Neural progenitor cell (in vitro differentiated cells): Measurements from ENCODE around the gene PTRH2. TPM values are rescaled to one million over a fixed set of nuclear protein-coding genes. Genes with fewer than 3 reads are reported as not detected.

Source experiments
- DNase-seq: peaks from one replicate; pipeline ENCODE4 v3.0.0-alpha.2; 2016; ENCODE audit warnings: low spot score
- H2AFZ ChIP-seq: fragments of 200-600 bp; sonication (generic); replicated peaks from 2 replicates; pipeline ENCODE4 v1.6.1; 2016; ENCODE audit warnings: antibody characterized with exemption
- H3F3A ChIP-seq: fragments of 200-600 bp; sonication (generic); 2 replicates; pipeline ENCODE4 v1.6.1; 2016; ENCODE audit warnings: antibody characterized with exemption, low read depth
- H3K27ac ChIP-seq: fragments of 200-600 bp; sonication (generic); 2 replicates; pipeline ENCODE4 v1.5.1; 2016; ENCODE audit warnings: mild to moderate bottlenecking
- H3K27me3 ChIP-seq: fragments of 200-600 bp; sonication (generic); 2 replicates; pipeline ENCODE4 v1.6.1; 2016; ENCODE audit warnings: mild to moderate bottlenecking, moderate library complexity
- H3K36me3 ChIP-seq: fragments of 200-600 bp; sonication (generic); 2 replicates; pipeline ENCODE4 v1.5.1; 2016
- H3K4me1 ChIP-seq: fragments of 200-600 bp; sonication (generic); 2 replicates; pipeline ENCODE4 v1.6.1; 2016; ENCODE audit warnings: mixed run types
- H3K4me2 ChIP-seq: fragments of 200-600 bp; sonication (generic); 2 replicates; pipeline ENCODE4 v1.6.1; 2016
- H3K4me3 ChIP-seq: fragments of 200-600 bp; sonication (generic); 2 replicates; pipeline ENCODE4 v1.5.1; 2016
- H3K79me2 ChIP-seq: fragments of 200-600 bp; sonication (generic); 2 replicates; pipeline ENCODE4 v1.6.1; 2016; ENCODE audit warnings: low read depth
- H3K9ac ChIP-seq: fragments of 200-600 bp; sonication (generic); 2 replicates; pipeline ENCODE4 v1.6.1; 2016
- H3K9me3 ChIP-seq: fragments of 200-600 bp; sonication (generic); 2 replicates; pipeline ENCODE4 v1.5.1; 2016; ENCODE audit warnings: low read depth
- H4K20me1 ChIP-seq: fragments of 200-600 bp; sonication (generic); 2 replicates; pipeline ENCODE4 v1.6.1; 2016; ENCODE audit warnings: low read depth
- H3K27ac Mint-ChIP-seq: 3 replicates; pipeline ENCODE4 v1.8.0; 2021; ENCODE audit warnings: mixed read lengths
- H3K27me3 Mint-ChIP-seq: 2 replicates; pipeline ENCODE4 v1.8.0; 2022; ENCODE audit warnings: low read depth, mild to moderate bottlenecking, inconsistent platforms, moderate library complexity, mixed read lengths; ENCODE audit not compliant: insufficient read depth
- H3K36me3 Mint-ChIP-seq: 3 replicates; pipeline ENCODE4 v1.8.0; 2021; ENCODE audit warnings: mixed read lengths
- H3K4me1 Mint-ChIP-seq: 3 replicates; pipeline ENCODE4 v1.8.0; 2021; ENCODE audit warnings: mixed read lengths
- H3K4me3 Mint-ChIP-seq: 3 replicates; pipeline ENCODE4 v1.8.0; 2021; ENCODE audit warnings: mild to moderate bottlenecking, moderate library complexity, mixed read lengths
- H3K9me3 Mint-ChIP-seq: 3 replicates; pipeline ENCODE4 v1.8.0; 2020; ENCODE audit warnings: mixed read lengths
- CTCF ChIP-seq: fragments of 200-600 bp; sonication (generic); IDR thresholded peaks from 2 replicates; pipeline ENCODE4 v1.5.1; 2017; ENCODE audit warnings: antibody characterized with exemption, mild to moderate bottlenecking
- EZH2 ChIP-seq: fragments of 200-600 bp; sonication (generic); IDR thresholded peaks from 2 replicates; pipeline ENCODE4 v1.6.1; 2017; ENCODE audit warnings: antibody characterized with exemption, mild to moderate bottlenecking, moderate library complexity
- EZH2phosphoT487 ChIP-seq: fragments of 200-600 bp; sonication (generic); IDR thresholded peaks from 2 replicates; pipeline ENCODE4 v1.6.1; 2017; ENCODE audit warnings: antibody characterized with exemption
- total RNA-seq: library from RNA; depleted of rRNA; stranded (reverse); fragments of >200 nt; gene quantifications from 2 replicates; pipeline ENCODE4 v1.2.3, GENCODE V29; 2015; ENCODE audit warnings: low replicate concordance

Gene PTRH2
- total RNA-seq, 1 donor from 2014 or later = 17.6 TPM

- Mint-ChIP-seq H3K27ac (no peak overlapping the region), H3K27me3 (no peaks in the 10 kb centered on the region), H3K4me3 (no peak overlapping the region), H3K9me3 (no peaks in the 10 kb centered on the region), H3K4me1 (no peaks in the 10 kb centered on the region), H3K36me3 (peaks cover 3% of the 10 kb centered on the region)
- Histone ChIP-seq H3K4me1 (no peaks in the 10 kb centered on the region), H3K9ac (no peak overlapping the region), H3K4me3 (no peak overlapping the region), H4K20me1 (no peaks in the 10 kb centered on the region), H3K79me2 (no peaks in the 10 kb centered on the region), H3K36me3 (no peaks in the 10 kb centered on the region), H3K4me2 (no peak overlapping the region), H2AFZ (no peak overlapping the region), H3K9me3 (no peaks in the 10 kb centered on the region), H3K27me3 (no peaks in the 10 kb centered on the region), H3F3A (no peaks in the 10 kb centered on the region), H3K27ac (no peak overlapping the region)
- DNase-seq = no peak
- TF ChIP-seq EZH2 = no peak
- no peak for TF ChIP-seq EZH2phosphoT487
- TF ChIP-seq CTCF = no peak
These were observed 30.1 kb upstream of the PTRH2 start for GRCh38 chr17:59737324-59737723.

- no peak for TF ChIP-seq CTCF
- no peak for TF ChIP-seq EZH2phosphoT487
- no peaks in the 10 kb centered on the region for H3F3A ChIP-seq
- DNase-seq = no peak
These were observed 27.0 kb upstream of the PTRH2 start for GRCh38 chr17:59734226-59734625.

GRCh38 chr17:59733697-59734096, 26.5 kb upstream of the PTRH2 start:
- DNase-seq = no peak
- Histone ChIP-seq H3K4me1 (no peaks in the 10 kb centered on the region), H3K27me3 (no peaks in the 10 kb centered on the region), H3K27ac (no peak overlapping the region), H3K79me2 (peaks cover 3% of the 10 kb centered on the region), H3K9ac (no peak overlapping the region), H3K4me2 (no peak overlapping the region), H3K36me3 (no peaks in the 10 kb centered on the region), H3K9me3 (no peaks in the 10 kb centered on the region), H4K20me1 (no peaks in the 10 kb centered on the region), H3K4me3 (no peak overlapping the region), H2AFZ (no peak overlapping the region), H3F3A (no peaks in the 10 kb centered on the region)
- no peak overlapping the region for H3K4me3 Mint-ChIP-seq
- H3K27ac Mint-ChIP-seq = no peak overlapping the region
- no peaks in the 10 kb centered on the region for H3K9me3 Mint-ChIP-seq
- no peaks in the 10 kb centered on the region for H3K4me1 Mint-ChIP-seq
- TF ChIP-seq CTCF = no peak
- TF ChIP-seq EZH2phosphoT487 = no peak
- no peak for TF ChIP-seq EZH2
- no peaks in the 10 kb centered on the region for H3K27me3 Mint-ChIP-seq
- H3K36me3 Mint-ChIP-seq = no peaks in the 10 kb centered on the region

More at GRCh38 chr17:59734226-59734625, 27.0 kb upstream of the PTRH2 start:
- Mint-ChIP-seq H3K27ac (no peak overlapping the region), H3K4me1 (no peaks in the 10 kb centered on the region), H3K4me3 (no peak overlapping the region), H3K36me3 (no peaks in the 10 kb centered on the region), H3K9me3 (no peaks in the 10 kb centered on the region), H3K27me3 (no peaks in the 10 kb centered on the region)
- Histone ChIP-seq H3K9ac (no peak overlapping the region), H4K20me1 (no peaks in the 10 kb centered on the region), H3K9me3 (no peaks in the 10 kb centered on the region), H3K36me3 (no peaks in the 10 kb centered on the region), H3K4me3 (no peak overlapping the region), H3K4me1 (no peaks in the 10 kb centered on the region), H3K79me2 (no peaks in the 10 kb centered on the region), H3K27me3 (no peaks in the 10 kb centered on the region), H3K4me2 (no peak overlapping the region), H2AFZ (no peak overlapping the region), H3K27ac (no peak overlapping the region)
